Thoracic aorta (tissue), 2 donors: ENCODE results near the gene NAB2. TPM values are rescaled to one million over a fixed set of nuclear protein-coding genes. Genes with fewer than 3 reads are reported as not detected.

Source experiments
- ATAC-seq: fragments of 150-250 bp; one replicate; pipeline ENCODE4 v1.8.0; 2017; ENCODE audit warnings: low read depth; ENCODE audit not compliant: insufficient number of reproducible peaks, low FRiP score
- DNase-seq: peaks from one replicate; pipeline ENCODE4 v3.0.0-alpha.2; 2020; ENCODE audit warnings: low spot score
- H3K27ac ChIP-seq, 2 donors: fragments of 200-600 bp; sonication (generic); 1 replicate in 1 of 2; 2 replicates in 1 of 2; pipeline ENCODE4 v1.5.1; 2016; ENCODE audit warnings: mild to moderate bottlenecking in 2 of 2, moderate library complexity in 2 of 2
- H3K27me3 ChIP-seq: fragments of 200-600 bp; sonication (generic); replicated peaks from 2 replicates; pipeline ENCODE4 v1.6.0; 2016; ENCODE audit warnings: mild to moderate bottlenecking; ENCODE audit not compliant: insufficient read depth
- H3K36me3 ChIP-seq: fragments of 200-600 bp; sonication (generic); one replicate; pipeline ENCODE4 v1.5.1; 2016
- H3K4me1 ChIP-seq, 2 donors: fragments of 200-600 bp; sonication (generic); 1 replicate in 1 of 2; 2 replicates in 1 of 2; pipeline versions ENCODE4 v1.5.1 to v1.6.0; 2016; ENCODE audit warnings: low read depth in 2 of 2, mild to moderate bottlenecking in 1 of 2; ENCODE audit not compliant: control insufficient read depth in 1 of 2
- H3K4me3 ChIP-seq: fragments of 200-600 bp; sonication (generic); 2 replicates; pipeline ENCODE4 v1.5.1; 2016; ENCODE audit warnings: mild to moderate bottlenecking
- H3K9me3 ChIP-seq: fragments of 200-600 bp; sonication (generic); 2 replicates; pipeline ENCODE4 v1.5.1; 2016
- CTCF ChIP-seq: fragments of 200-600 bp; sonication (generic); IDR thresholded peaks from one replicate; pipeline ENCODE4 v1.5.1; 2019; ENCODE audit warnings: antibody characterized with exemption
- total RNA-seq, 2 donors: library from RNA; depleted of rRNA; stranded (reverse); fragments of >200 nt; gene quantifications; one replicate each; pipeline versions ENCODE4 v1.1.0 to v1.2.3, GENCODE V29; 2016

NAB2 gene
- total RNA-seq, 2 donors from 2014 or later = 30.5 to 39.3 TPM

- H3K9me3 ChIP-seq = no peaks in the 10 kb centered on the region
- no peak overlapping the region for H3K4me3 ChIP-seq
- no peaks in the 10 kb centered on the region for H3K36me3 ChIP-seq
- H3K27me3 ChIP-seq = no peaks in the 10 kb centered on the region
- DNase-seq (no peak), ATAC-seq (no peak)
- no peaks in the 10 kb centered on the region for H3K4me1 ChIP-seq
- no peak overlapping the region for H3K27ac ChIP-seq
- no peak for TF ChIP-seq CTCF
Measured at GRCh38 chr12:57044889-57045288, 44.0 kb upstream of the NAB2 start.

GRCh38 chr12:57046086-57046791 lies 42.7 kb upstream of the NAB2 start:
- H3K9me3 ChIP-seq = no peaks in the 10 kb centered on the region
- no peak for ATAC-seq

GRCh38 chr12:57046947-57047890 lies 41.7 kb upstream of the NAB2 start:
- no peak for ATAC-seq
- no peak overlapping the region for H3K4me3 ChIP-seq

More at GRCh38 chr12:57046086-57046791, 42.7 kb upstream of the NAB2 start:
- H3K27me3 ChIP-seq = no peaks in the 10 kb centered on the region
- no peak for TF ChIP-seq CTCF
- H3K4me1 ChIP-seq = no peaks in the 10 kb centered on the region
- no peak overlapping the region for H3K4me3 ChIP-seq
- H3K36me3 ChIP-seq = no peaks in the 10 kb centered on the region
- H3K27ac ChIP-seq = no peak overlapping the region
- no peak for DNase-seq

GRCh38 chr12:57047981-57048380 lies 40.9 kb upstream of the NAB2 start:
- H3K27ac ChIP-seq = no peak overlapping the region
- no peaks in the 10 kb centered on the region for H3K36me3 ChIP-seq
- no peak overlapping the region for H3K4me3 ChIP-seq
- no peak for TF ChIP-seq CTCF
- H3K4me1 ChIP-seq = no peaks in the 10 kb centered on the region
- no peaks in the 10 kb centered on the region for H3K27me3 ChIP-seq
- DNase-seq (no peak), ATAC-seq (no peak)
- no peaks in the 10 kb centered on the region for H3K9me3 ChIP-seq

More at GRCh38 chr12:57046947-57047890, 41.7 kb upstream of the NAB2 start:
- no peak for TF ChIP-seq CTCF
- no peak for DNase-seq
- H3K9me3 ChIP-seq = no peaks in the 10 kb centered on the region
- H3K4me1 ChIP-seq = no peaks in the 10 kb centered on the region
- H3K27me3 ChIP-seq = no peaks in the 10 kb centered on the region
- no peaks in the 10 kb centered on the region for H3K36me3 ChIP-seq
- H3K27ac ChIP-seq = no peak overlapping the region

GRCh38 chr12:57048423-57049118 lies 40.3 kb upstream of the NAB2 start:
- DNase-seq = no peak
- Histone ChIP-seq H3K9me3 (no peaks in the 10 kb centered on the region), H3K36me3 (no peaks in the 10 kb centered on the region), H3K4me3 (no peak overlapping the region), H3K27me3 (no peaks in the 10 kb centered on the region), H3K4me1 (no peaks in the 10 kb centered on the region), H3K27ac (no peak overlapping the region)
- TF ChIP-seq CTCF = no peak
- no peak for ATAC-seq
